Measurements from ENCODE around the gene ALDH1A3.

GRCh38 chr15:100958326-100959065 is 78.9 kb downstream of the ALDH1A3 start:
- TF ChIP-seq POLR2AphosphoS5 (IDR thresholded peaks at IDR 0.05) (no peak), EP300 (IDR thresholded peaks at IDR 0.05) (no peak), POLR2A (IDR thresholded peaks at IDR 0.05) (no peak), CTCF (IDR thresholded peaks at IDR 0.05) (no peak)

Measured in suprapubic skin (tissue), 4 donors.